A673 (cell line): ENCODE measurements around the gene PIPOX. TPM values are rescaled to one million over a fixed set of nuclear protein-coding genes. Genes with fewer than 3 reads are reported as not detected.

ENCODE experiments used
- BruUV-seq: library from RNA; stranded (reverse); fragments of 400-500 nt; replicated peaks from 2 replicates; lab custom pipeline; 2021; lab: Mats Ljungman, UMichigan
- CTCF ChIA-PET: fragments of 300-600 bp; sonication (Branson Sonifier 250); formaldehyde crosslinking; loops from one replicate; lab custom pipeline; 2022; ENCODE audit warnings: antibody characterized with exemption; lab: Charles Lee
- POLR2A ChIA-PET: fragments of 300-600 bp; sonication (Branson Sonifier 250); formaldehyde crosslinking; loops from one replicate; lab custom pipeline; 2022; ENCODE audit warnings: antibody characterized with exemption; ENCODE audit not compliant: low non-redundant PET; lab: Charles Lee
- DNase-seq: peaks from one replicate; pipeline ENCODE4 v3.0.0-alpha.2; 2015; ENCODE audit warnings: low spot score
- H3K27ac ChIP-seq: fragments of 200-600 bp; sonication (generic); 2 replicates; pipeline ENCODE4 v1.5.1; 2016; ENCODE audit warnings: mixed run types, low read depth, mild to moderate bottlenecking, mixed read lengths, antibody characterized with exemption, low read length; ENCODE audit not compliant: poor library complexity, severe bottlenecking
- H3K27me3 ChIP-seq: fragments of 200-600 bp; sonication (generic); replicated peaks from 2 replicates; pipeline ENCODE4 v1.6.1; 2017; ENCODE audit warnings: mixed run types, low read depth, mild to moderate bottlenecking, mixed read lengths, antibody characterized with exemption, low read length; ENCODE audit not compliant: insufficient read depth, poor library complexity
- H3K36me3 ChIP-seq: fragments of 200-600 bp; sonication (generic); 2 replicates; pipeline ENCODE4 v1.6.1; 2016; ENCODE audit warnings: mixed run types, mild to moderate bottlenecking, mixed read lengths, antibody characterized with exemption, low read length; ENCODE audit not compliant: insufficient read depth, poor library complexity, severe bottlenecking
- H3K4me1 ChIP-seq: fragments of 200-600 bp; sonication (generic); 2 replicates; pipeline ENCODE4 v1.6.1; 2017; ENCODE audit warnings: mixed run types, mild to moderate bottlenecking, mixed read lengths, antibody characterized with exemption, low read length; ENCODE audit not compliant: insufficient read depth, poor library complexity, severe bottlenecking
- H3K4me3 ChIP-seq: fragments of 200-600 bp; sonication (generic); 2 replicates; pipeline ENCODE4 v1.5.1; 2016; ENCODE audit warnings: low read depth, mixed run types, mild to moderate bottlenecking, mixed read lengths, low read length; ENCODE audit not compliant: poor library complexity, severe bottlenecking
- H3K9me3 ChIP-seq: fragments of 200-600 bp; sonication (generic); 2 replicates; pipeline ENCODE4 v1.6.1; 2016; ENCODE audit warnings: mixed run types, low read depth, mild to moderate bottlenecking, mixed read lengths, antibody characterized with exemption, low read length; ENCODE audit not compliant: poor library complexity, severe bottlenecking
- CTCF ChIP-seq: fragments of 300-800, 200-600 bp; sonication (generic); conservative IDR thresholded peaks from 2 replicates; pipeline ENCODE4 v1.5.1; 2017; ENCODE audit warnings: low read depth, mild to moderate bottlenecking, antibody characterized with exemption, low read length, moderate library complexity, mixed read lengths
- EZH2 ChIP-seq: fragments of 200-600 bp; sonication (generic); IDR thresholded peaks from 2 replicates; pipeline ENCODE4 v1.6.1; 2017; ENCODE audit warnings: borderline replicate concordance, low read depth, mild to moderate bottlenecking, mixed read lengths, antibody characterized with exemption, low read length; ENCODE audit not compliant: poor library complexity, severe bottlenecking
- intact Hi-C: fragments of 100-400 bp; cut with micrococcal nuclease; formaldehyde crosslinking; loops from one replicate; pipeline ENCODE4 v1.10.0; 2022; ENCODE audit not compliant: unreplicated experiment
- total RNA-seq: library from RNA; stranded (reverse); gene quantifications from 2 replicates; pipeline ENCODE4 v1.2.3, GENCODE V29; 2021

PIPOX gene
- total RNA-seq, 1 experiment from 2014 or later, result 8.8 TPM

- intact Hi-C loops, result no loop called here
- BruUV-seq, result no TSS peak
- no peaks in the 10 kb centered on the region for H3K9me3 ChIP-seq
- CTCF ChIA-PET, result no interaction called here
- POLR2A ChIA-PET, result interaction anchor here (0.5 kb wide), 1 partner anchor 258 kb away, joined by 15 read pairs; no protein-coding TSS in a partner anchor
- DNase-seq, result no peak
- H3K36me3 ChIP-seq, result no peaks in the 10 kb centered on the region
- H3K4me3 ChIP-seq, result no peak overlapping the region
- H3K27ac ChIP-seq, result no peak overlapping the region
- TF ChIP-seq CTCF, result no peak
- no peak for TF ChIP-seq EZH2
- no peaks in the 10 kb centered on the region for H3K27me3 ChIP-seq
- H3K4me1 ChIP-seq, result peaks cover 18% of the 10 kb centered on the region
Observed at GRCh38 chr17:29070781-29071180, 27.8 kb downstream of the PIPOX start.

DNA sequence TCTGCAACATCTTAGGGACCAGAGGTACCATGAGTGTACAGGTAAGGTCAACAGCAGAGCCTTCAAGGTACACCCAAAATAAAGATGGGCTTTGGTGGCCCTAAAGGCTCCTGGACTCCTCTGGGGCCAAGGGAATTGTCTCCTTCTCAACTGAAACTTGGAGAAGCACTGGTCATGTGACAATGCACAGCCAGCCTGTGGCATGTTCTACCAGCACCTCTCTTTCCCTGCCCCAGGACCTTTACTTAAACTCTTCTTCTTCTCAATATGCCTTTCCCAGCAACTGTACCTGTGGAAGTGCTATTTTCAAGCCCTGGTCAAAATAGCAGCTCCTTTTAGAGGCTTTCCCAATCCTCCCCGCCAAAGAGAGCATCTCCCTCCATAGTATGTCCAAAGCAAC lies 28.4 kb downstream of the PIPOX start:
- BruUV-seq, result no TSS peak
- TF ChIP-seq EZH2 (no peak), CTCF (no peak)
- intact Hi-C loops, result no loop called here
- ChIA-PET CTCF (no interaction called here), POLR2A (no interaction called here)
- Histone ChIP-seq H3K36me3 (no peaks in the 10 kb centered on the region), H3K4me3 (no peak overlapping the region), H3K9me3 (no peaks in the 10 kb centered on the region), H3K27me3 (no peaks in the 10 kb centered on the region), H3K4me1 (peaks cover 19% of the 10 kb centered on the region), H3K27ac (no peak overlapping the region)
- DNase-seq, result no peak

- CTCF ChIA-PET, result no interaction called here
- intact Hi-C loops, result no loop called here
- no peaks in the 10 kb centered on the region for H3K36me3 ChIP-seq
- H3K27ac ChIP-seq, result no peak overlapping the region
- no TSS peak for BruUV-seq
- H3K27me3 ChIP-seq, result no peaks in the 10 kb centered on the region
- no peak overlapping the region for H3K4me3 ChIP-seq
- POLR2A ChIA-PET, result no interaction called here
- TF ChIP-seq EZH2, result no peak
- no peak for TF ChIP-seq CTCF
- peaks cover 33% of the 10 kb centered on the region for H3K4me1 ChIP-seq
- DNase-seq, result no peak
- no peaks in the 10 kb centered on the region for H3K9me3 ChIP-seq
Observed at GRCh38 chr17:29073045-29073444, 30.1 kb downstream of the PIPOX start.
